GM13977 (cell line): ENCODE results near the gene ABHD12.

Source experiments
- DNase-seq: peaks from one replicate; pipeline ENCODE4 v3.0.0; 2012; ENCODE audit warnings: low spot score
- CTCF ChIP-seq: IDR thresholded peaks from 2 replicates; pipeline ENCODE4 v1.5.1; 2012; ENCODE audit warnings: mild to moderate bottlenecking, control low read depth; ENCODE audit not compliant: insufficient read depth; ENCODE audit errors: extremely low read depth, missing control alignments
- in situ Hi-C: fragments of 300-500 bp; cut with MboI; formaldehyde crosslinking; loops from one replicate; pipeline ENCODE4 v1.12.0; 2022; ENCODE audit warnings: low sequenced_read_pairs, low pct_unique_long_range_greater_than_20kb, mixed read lengths, inconsistent platforms; ENCODE audit not compliant: unreplicated experiment

ABHD12 gene

DNA sequence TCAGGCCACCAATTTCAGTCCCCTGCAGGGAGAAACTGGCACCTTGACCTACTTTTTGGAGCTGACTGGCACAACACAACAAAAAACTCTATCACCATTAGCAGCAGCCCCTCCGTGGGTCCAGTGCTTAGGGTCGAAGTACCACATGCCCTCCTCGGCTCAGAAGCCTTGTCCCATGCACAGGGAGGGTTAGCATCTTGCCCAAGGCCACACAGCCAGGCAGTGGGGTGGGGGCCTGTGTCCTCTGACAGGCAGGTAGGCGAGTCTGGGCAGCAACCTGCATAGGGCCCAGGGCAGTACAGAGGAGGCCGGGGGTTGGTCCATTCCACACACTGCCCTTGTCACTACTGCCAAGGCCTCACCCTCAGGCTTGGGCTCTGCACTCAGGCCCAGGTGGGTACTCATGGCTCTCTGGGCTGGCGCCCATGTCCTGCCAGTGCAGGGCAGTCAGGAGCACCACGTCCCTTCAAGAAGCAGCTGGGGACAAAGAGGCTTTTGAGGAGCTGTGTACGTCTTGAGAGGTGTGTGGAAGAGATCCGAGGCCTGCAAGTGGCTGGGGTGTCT lies 89.2 kb downstream of the ABHD12 start:
- TF ChIP-seq CTCF = no peak
- in situ Hi-C loops = no loop called here
- no peak for DNase-seq

DNA sequence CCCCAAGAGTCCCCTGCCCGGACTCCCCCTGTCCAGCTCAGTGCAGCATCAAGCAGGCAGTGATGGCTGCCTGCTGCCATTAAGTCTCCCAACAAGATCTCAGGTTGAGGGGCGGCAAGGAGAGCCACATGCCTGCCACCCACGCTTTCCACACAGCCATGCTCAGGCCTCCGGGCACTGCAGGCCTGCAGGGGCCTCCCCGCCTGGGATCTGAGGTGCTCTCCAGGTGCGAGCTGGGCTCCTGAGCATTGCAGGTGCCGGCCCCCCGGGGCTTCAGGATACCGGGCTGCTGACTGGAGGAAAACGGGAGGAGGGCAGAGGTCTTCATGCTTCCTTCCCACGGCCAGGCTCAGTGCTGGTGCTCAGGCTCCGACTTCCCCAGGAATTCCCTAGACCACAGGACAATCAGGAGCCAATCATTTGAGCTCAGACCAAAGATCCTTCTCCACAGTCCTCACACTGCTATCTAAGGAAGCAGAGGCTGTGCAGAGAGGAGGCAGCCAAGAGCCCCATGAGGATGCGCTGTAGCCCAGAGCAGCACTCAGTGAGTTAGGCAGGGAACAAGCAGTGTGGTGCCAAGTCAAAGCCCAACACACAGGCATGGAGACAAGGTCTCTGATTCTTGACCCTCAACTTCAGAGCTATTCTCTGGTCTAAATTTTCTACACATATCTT lies 90.0 kb downstream of the ABHD12 start:
- DNase-seq = no peak
- no peak for TF ChIP-seq CTCF
- in situ Hi-C loops = no loop called here

GRCh38 chr20:25299806-25300205 lies 90.8 kb downstream of the ABHD12 start:
- in situ Hi-C loops = loop anchor here (10.0 kb wide), 1 partner anchor 95 kb away; the partner anchor contains the start of gene ABHD12
- no peak for DNase-seq
- TF ChIP-seq CTCF = no peak

DNA sequence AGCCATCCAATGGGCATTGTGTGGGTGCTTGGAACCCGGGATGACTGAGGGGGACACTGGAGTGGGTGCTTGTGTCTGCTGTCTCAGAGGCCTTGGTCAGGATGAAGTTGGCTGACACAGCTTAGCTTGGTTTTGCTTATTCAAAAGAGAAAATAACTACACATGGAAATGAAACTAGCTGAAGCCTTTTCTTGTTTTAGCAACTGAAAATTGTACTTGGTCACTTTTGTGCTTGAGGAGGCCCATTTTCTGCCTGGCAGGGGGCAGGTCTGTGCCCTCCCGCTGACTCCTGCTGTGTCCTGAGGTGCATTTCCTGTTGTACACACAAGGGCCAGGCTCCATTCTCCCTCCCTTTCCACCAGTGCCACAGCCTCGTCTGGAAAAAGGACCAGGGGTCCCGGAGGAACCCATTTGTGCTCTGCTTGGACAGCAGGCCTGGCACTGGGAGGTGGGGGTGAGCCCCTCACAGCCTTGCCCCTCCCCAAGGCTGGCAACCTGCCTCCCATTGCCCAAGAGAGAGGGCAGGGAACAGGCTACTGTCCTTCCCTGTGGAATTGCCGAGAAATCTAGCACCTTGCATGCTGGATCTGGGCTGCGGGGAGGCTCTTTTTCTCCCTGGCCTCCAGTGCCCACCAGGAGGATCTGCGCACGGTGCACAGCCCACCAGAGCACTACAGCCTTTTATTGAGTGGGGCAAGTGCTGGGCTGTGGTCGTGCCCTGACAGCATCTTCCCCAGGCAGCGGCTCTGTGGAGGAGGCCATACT lies 93.3 kb downstream of the ABHD12 start:
- in situ Hi-C loops = loop anchor here (10.0 kb wide), 1 partner anchor 97 kb away; the partner anchor contains the start of gene ABHD12
- DNase-seq = peak; percentile 82
- TF ChIP-seq CTCF = no peak

GRCh38 chr20:25296094-25297093 lies 94.2 kb downstream of the ABHD12 start:
- in situ Hi-C loops = loop anchor here (10.0 kb wide), 1 partner anchor 98 kb away; the partner anchor contains the start of gene ABHD12
- TF ChIP-seq CTCF = peak; percentile 46
- peak; percentile 68 for DNase-seq
